GM18520 (cell line): ENCODE results near the gene TTYH3.
"Not testable (repeated sequence)": the region's sequence is repeated elsewhere in the genome, so short reads cannot be mapped to it uniquely, and the experiment has no call there.

Experiments used
- ATAC-seq: cut with Tn5 transposase; IDR thresholded peaks from one replicate; pipeline ENCODE4 v1.9.1; 2021; ENCODE audit not compliant: unreplicated experiment

The TTYH3 gene

GRCh38 chr7:2602406-2603043, 29.3 kb upstream of the TTYH3 start:
- no peak for ATAC-seq

DNA sequence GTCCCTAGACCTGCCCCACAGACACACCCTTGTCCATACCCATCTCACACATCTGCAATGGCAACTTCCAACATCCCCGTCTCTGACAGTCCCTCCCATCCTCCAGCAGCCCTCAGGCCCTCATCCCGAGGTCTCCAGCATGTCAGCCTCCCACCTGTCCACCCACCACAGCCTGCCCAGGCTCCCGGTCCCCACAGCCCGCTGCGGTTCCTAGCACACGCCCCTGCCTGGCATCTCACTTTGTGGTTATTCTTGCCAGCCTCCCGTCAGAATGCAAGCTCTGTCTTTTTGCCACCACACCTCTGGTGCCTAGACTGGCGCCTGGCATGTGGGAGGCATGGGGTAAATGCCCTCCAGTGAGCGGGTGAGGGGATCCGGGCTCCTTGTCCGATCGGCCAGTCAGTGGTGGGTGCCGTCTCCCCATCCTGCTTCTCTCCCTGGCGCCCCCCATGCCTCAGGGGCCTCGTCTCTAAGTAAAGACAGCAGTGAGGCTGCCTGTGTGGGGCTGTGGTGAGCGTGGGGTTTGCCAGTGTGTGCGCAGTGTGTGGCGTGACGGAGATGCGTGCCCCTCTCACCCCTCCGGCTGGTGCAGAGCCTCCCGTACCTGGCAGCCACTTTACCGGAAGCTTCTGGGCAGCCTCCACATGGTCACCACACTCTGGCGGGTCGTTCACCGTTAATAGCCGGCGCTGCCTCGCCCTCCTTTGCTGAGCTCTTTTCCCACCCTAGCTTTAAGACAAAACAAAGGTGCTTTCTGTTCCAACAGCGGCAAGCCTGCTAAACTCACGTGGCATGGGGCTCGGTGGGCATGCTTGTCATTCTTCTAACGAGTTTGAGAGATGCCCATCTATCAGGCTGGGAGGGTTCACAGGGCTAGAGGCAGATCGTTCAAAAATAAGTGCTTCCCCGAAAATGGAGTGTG, 28.5 kb upstream of the TTYH3 start:
- no peak for ATAC-seq

GRCh38 chr7:2604608-2605174, 27.1 kb upstream of the TTYH3 start:
- ATAC-seq = no peak

DNA sequence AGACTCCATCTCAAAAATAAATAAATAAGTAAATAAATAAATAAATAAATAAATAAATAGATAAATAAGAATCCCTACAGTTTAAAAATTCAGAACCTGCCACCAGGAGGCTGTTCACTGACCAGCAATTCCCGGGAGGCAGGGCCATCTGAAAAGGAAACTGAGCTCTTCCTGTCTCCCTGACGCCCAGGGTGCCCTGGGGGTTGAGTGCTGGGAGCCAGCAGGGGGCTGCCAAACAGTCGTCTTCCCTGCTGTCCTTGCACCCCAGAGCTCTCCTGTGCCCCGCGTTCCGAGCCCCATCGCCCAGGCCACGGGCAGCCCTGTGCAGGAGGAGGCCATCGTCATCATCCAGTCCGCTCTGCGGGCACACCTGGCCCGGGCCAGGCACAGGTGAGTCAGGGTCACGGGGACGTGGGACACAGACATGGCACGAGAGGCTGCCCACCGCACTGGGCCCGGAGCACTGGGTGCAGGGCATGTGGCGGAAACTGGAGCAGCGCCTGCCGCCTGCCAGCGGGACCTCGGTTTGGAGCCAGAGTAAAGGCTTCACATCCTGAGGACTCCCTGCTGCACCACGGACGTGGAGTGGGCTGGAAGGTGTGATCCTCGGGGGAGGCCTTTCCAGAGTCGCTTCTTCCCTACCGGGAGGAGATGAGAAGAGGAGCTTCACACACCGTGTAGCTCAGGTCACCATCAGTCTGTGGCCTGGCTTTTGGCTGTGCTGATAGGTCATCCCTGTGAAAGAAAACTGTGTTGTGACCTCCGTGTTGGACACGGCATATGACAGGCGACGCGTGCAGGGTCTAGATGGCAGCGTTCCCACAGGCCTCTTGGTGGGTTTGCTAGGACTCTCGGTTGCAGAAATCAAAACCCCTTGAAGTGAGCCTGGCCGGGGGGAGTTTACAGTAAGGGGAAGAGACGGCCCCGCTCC, 25.9 kb upstream of the TTYH3 start:
- ATAC-seq = no peak

- no peak for ATAC-seq
Measured at GRCh38 chr7:2606539-2606936, 25.2 kb upstream of the TTYH3 start.

DNA sequence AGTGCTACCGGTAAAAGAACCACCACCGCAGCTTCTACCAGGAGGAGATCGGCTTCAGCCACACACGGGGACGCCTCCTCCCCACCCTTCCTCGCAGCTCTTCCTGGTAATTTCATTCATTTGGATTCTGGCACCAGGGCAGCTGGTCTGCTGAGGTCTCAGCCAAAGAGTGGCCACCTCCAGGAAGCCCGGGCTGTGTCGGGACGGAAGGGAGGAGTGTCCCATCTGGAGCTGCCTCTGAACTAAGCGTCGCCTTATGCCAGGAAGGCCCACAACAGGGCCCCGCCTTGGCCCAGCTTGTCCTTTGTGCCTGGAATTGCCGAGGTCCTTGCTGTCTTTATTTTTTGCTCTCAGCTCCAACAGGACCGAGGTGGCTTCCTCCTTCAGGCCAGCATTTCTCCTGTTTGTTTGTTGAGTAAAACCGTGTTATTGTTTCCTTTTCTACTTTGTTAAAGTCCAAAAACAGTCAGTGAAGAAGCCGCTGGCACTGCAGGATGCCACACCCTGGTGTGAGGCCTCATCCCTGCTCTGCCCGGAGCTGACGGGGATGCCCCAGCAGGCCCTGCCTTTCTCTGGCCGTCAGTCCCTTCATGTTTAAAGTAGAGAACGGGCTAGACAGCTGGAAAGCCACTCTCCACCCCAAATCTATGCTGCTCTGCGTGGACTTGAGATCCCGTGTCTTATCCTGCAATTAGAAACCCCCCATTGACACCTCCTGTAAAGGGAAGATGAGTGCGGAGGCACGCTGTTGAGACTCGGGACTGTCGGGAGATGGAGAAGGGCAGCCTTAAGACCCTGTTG, 24.5 kb upstream of the TTYH3 start:
- ATAC-seq = no peak

DNA sequence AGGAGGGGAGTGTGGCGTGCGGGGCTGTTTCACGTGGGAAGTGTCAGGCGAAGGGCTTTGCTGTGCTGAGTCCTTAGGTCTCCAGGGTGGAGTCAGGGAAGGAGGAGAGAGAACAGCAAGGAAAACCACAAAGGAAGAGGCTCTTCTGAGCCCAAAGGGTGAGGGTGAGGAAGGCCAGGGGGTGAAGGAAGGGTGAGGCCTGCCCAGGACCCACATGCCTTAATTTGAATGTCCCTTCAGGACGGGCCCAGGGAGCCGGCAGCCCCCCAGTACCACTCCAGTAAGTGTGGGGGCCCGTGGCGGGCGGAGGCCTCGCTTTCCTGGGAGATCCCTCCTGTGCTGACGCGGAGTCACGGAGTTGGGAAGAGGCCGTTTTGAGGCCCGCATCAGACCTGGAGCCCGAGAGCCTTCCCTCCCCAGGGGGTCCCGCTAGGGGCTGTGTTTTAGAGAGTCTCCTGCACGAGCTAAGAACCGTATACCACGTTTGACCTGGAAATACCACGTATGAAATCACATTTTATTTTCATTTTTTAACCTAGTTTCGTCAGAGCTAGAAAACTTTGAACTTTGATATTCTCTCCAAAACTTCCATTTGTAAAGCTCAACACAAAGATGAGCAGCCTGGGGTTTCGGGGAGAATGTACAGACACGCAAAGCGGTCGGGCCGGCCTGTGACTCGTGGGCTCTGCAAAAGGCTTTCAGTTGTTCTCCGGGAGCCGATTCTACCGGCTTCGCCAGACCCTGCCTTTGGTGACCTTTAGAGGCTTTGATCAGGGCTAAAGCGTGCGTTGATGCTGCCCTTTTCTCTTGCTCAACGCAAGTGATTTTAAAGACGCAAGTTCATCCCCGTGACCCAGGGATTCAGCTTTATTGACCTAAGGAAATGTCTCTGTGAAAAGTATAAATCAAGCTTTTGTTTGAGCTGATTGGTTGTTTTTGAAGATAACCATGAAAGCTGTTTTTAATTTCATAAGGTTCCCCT, 23.6 kb upstream of the TTYH3 start:
- ATAC-seq = no peak

DNA sequence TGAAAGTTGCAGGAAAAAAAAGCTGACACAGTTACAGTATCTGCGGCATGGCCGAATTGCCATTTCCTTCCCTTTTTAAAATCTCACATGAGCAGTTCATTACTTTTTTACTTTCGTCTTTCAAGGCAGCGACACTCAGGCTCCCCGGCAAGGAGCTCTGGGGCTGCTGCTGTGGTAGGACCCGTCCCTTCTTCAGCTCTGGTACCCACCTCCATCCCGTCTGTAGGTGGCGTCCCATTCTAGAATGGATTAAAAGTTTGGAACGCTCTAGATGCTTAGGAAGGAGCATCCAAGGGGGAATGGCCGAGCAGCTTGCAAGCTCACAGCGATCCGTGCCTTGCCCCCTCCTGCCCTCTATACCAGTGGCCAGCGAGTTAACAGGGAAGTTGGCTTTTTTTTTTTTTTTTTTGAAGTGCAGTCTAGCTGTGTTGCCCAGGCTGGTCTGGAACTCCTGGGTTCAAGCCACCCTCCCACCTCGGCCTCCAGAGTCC, 22.8 kb upstream of the TTYH3 start:
- no peak for ATAC-seq

DNA sequence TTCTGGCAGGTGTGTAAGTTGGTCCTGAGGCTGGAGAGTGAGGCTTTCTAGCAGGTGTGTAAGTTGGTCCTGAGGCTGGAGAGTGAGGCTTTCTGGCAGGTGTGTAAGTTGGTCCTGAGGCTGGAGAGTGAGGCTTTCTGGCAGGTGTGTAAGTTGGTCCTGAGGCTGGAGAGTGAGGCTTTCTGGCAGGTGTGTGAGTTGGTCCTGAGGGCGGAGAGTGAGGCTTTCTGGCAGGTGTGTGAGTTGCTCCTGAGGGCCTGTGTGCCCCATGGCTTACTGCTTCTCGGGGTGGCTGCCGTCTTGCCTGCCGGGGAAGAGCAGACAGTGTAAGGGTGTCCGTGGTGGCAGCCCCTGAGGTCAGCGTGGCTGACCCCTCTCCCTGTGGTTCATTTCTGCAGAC, 22.1 kb upstream of the TTYH3 start:
- not testable (repeated sequence) for ATAC-seq

DNA sequence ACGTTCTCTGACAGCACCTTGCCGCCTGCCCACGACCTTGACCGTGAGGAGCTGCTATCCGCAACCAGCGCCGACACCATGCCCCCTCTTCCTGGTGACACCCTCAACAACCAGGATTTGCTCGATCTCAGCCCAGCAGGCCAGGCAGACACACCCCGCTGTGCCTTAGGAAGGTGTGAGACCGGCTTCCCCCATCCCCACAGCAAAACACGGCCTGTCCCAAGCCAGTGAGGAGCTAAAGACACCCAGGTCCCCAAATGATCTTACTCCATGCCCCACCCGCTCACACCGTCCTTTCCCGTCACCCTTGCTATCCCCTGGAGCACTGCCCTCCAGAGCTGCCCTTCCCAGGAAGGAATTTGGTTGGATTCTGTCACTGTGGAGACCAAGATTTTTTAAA, 21.3 kb upstream of the TTYH3 start:
- no peak for ATAC-seq

- ATAC-seq = no peak
Measured at GRCh38 chr7:2610898-2611297, 20.9 kb upstream of the TTYH3 start.

DNA sequence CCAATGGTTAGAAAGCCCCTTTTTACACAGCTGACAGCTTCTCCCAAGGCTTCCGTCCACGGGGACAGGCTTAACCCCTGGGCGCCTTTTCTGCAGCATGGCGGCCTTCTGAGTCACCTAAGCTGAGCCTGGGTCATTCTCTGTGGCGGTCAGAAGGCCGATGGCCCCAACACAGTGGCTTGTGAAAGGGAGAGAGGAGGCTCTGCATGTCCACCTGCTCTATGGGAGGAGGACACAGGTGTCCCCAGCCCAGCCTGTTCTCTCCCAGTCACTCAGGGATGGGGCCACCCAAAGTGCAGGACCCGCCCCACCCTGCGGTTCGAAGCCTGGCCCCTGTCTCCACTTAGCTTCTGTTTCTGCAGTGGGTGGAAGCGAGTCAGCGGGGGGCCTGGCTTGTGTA, 20.4 kb upstream of the TTYH3 start:
- ATAC-seq = no peak

DNA sequence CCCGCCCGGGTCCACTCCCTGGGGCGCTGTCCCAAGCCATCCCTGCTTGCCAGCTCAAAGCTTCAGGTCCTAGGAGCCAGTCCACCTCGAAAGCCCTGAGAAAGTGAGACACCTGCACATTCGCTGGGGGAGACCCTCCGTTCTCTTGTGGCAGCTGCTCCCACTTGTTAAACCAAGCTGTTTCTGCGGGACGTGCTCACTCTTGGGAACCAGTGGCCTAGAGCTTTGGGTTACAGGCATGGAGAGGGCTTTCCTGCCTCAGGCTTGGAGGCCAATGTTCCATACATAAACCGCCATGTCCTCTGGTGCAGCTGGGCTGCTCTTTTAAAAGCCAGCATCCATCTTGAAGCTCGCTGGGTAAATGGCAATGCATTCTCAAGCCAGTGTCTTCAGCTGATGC, 19.9 kb upstream of the TTYH3 start:
- no peak for ATAC-seq

DNA sequence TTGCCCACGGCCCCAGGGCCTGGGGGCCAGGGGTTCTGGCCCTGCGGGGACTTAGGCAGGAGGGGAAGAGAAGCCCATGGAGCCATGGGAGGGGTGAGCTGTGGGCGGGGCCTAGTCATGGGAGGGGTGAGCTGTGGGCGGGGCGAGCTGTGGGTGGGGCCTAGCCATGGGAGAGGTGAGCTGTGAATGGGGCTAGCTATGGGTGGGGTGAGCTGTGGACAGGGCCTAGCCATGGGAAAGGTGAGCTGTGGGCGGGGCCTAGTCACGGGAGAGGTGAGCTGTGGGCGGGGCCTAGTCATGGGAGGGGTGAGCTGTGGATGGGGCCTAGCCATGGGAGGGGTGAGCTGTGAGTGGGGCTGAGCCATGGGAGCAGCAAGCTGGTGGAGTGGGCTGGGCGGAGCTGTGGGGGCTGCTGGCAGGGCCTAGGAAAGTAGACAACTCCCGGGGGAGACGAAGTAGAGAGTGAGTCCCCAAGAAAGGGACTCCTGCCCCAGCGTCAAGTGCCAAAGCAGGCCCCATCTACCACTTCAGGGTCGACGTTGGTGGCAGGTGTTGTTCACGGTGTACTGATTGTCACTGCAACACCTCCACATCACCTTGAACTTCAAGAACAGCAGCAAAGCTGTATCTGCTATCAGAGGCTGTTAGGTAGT, 19.2 kb upstream of the TTYH3 start:
- no peak for ATAC-seq

- ATAC-seq = no peak
Measured at GRCh38 chr7:2613098-2613930, 18.5 kb upstream of the TTYH3 start.

GRCh38 chr7:2613931-2614600, 17.7 kb upstream of the TTYH3 start:
- no peak for ATAC-seq
